ENCODE data around the gene TRIM28. TPM values are rescaled to one million over a fixed set of nuclear protein-coding genes. Genes with fewer than 3 reads are reported as not detected.

Gene TRIM28
- total RNA-seq, 3 donors from 2014 or later, result 180 to 308 (median 202) TPM

DNA sequence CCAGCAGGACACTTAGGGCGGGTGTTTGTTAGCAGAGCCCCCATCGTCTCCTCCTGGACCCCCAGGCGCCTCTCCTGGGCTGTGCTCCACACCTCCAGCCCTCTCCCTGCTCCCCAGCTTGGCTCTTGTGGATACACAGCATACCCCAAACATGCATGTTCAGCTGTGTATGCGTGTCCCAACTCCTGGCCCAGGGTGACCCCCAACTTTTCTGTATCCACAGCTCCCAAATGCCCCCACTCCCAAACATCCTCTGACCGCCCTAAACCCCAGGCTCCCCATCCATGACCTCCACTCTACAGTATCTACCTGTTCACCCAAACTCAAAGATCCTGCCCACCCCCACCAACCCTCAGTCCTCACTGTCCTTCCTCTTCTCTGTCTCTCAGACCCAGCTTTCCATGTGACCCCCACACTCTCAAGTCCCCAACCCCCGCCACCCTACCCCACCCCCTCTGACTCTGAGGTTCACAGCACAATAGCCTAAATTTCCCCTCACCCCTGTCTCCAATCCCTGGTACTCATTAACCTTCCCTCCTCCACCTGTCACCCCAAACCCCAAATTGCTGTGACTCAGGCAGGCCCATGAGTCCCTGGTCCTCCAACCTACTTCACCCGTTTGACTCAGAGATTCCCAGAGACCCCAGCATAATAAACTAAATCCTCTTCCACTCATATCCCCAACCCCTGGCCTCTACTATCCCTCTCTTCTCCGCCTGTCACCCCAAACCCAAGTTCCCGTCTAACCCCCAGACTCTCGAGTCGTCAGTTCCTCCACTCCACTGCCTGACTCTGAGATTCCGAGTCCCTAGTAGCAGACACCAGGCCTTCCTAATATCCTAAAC lies 13.6 kb downstream of the TRIM28 start:
- peak in 2 of 3 donors; percentile 21 to 51 for DNase-seq
- Histone ChIP-seq H3K36me3 (ENCODE audit: low read depth) (peaks cover 8% of the 10 kb centered on the region), H3K9me3 (no peaks in the 10 kb centered on the region), H3K4me1 (ENCODE audit: low read depth) (peaks cover 36% of the 10 kb centered on the region), H3K4me3 (peak overlapping the region; percentile 57)
- ATAC-seq, result no peak
- intact Hi-C loops (cut with DNase I, micrococcal nuclease), result no loop called here
- TF ChIP-seq, protein P1, sequence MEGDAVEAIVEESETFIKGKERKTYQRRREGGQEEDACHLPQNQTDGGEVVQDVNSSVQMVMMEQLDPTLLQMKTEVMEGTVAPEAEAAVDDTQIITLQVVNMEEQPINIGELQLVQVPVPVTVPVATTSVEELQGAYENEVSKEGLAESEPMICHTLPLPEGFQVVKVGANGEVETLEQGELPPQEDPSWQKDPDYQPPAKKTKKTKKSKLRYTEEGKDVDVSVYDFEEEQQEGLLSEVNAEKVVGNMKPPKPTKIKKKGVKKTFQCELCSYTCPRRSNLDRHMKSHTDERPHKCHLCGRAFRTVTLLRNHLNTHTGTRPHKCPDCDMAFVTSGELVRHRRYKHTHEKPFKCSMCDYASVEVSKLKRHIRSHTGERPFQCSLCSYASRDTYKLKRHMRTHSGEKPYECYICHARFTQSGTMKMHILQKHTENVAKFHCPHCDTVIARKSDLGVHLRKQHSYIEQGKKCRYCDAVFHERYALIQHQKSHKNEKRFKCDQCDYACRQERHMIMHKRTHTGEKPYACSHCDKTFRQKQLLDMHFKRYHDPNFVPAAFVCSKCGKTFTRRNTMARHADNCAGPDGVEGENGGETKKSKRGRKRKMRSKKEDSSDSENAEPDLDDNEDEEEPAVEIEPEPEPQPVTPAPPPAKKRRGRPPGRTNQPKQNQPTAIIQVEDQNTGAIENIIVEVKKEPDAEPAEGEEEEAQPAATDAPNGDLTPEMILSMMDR (IDR thresholded peaks at IDR 0.05), result no peak

DNA sequence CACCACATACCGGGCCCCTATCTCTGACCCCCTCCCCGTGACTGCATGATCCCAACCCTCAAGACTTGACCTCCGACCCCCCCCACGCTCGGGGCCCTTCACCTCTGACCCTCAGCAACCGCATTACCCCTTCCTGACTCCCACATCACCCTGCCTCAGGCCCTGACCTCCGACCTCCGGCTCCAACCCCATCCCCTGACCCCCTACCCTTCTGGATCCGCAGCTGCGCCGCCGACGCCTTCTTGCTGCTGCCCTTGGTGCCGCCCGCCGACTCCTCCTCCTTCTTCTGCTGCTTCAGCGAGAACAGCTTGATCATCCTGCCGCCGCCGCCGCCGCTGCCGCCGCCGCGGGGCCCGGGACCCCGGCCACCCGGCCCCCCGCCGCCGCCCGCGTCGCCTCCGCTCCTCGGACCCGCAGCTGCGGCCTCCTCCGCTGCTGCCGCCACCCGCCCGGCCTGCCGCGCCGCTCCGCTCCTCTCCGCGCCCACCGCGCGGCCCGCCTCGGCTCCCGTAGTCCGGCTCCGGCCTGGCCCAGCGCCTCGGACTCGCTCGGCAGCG lies 14.3 kb downstream of the TRIM28 start, which contains the start of gene UBE2M:
TSS of gene UBE2M (minus strand) at position 546 of the 557 bp plus-strand sequence. CDS start at position 316, 230 bp downstream.
- TF ChIP-seq, protein P1 (IDR thresholded peaks at IDR 0.05), result no peak
- H3K4me1 ChIP-seq (ENCODE audit: low read depth), result peaks cover 43% of the 10 kb centered on the region
- H3K36me3 ChIP-seq (ENCODE audit: low read depth), result peaks cover 8% of the 10 kb centered on the region
- H3K9me3 ChIP-seq, result no peaks in the 10 kb centered on the region
- DNase-seq, result peak; percentile 64 to 88 (median 77)
- intact Hi-C loops (cut with DNase I, micrococcal nuclease), result no loop called here
- peak within 1 kb of the TSS; percentile 57 for H3K4me3 ChIP-seq
- no peak for ATAC-seq

DNA sequence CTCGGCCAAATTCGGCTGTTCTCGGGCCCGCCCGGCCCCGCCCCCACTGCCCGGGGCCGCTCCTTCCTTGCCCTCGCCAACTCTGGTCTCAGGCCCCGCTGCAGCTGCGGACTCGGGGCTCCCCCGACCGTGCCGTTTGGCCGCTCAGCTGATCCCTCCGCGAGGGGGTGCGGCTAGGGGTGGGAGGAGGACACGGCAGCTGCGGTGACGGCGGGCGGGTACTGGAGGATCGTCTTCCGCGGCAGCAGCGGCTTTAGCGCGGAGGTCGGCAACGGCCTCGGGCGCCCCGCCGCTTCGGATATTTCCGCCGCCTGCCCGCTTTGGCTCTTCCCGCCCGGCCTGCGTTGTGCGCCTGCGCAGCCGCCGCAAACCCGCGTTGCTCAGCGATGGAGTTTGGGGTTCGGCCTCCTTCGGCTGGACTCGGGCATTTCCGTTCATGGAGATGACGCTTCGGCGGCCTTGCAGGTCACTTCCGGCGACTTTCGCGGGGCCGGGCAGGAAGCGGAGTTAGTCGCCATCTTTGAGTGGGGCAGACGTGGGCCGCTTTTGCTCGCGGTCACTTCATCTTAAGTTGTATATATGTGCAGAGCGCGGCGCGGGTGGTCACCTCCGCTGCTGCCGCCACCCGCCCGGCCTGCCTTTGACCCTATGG lies 14.9 kb downstream of the TRIM28 start:
- peaks cover 8% of the 10 kb centered on the region for H3K36me3 ChIP-seq (ENCODE audit: low read depth)
- peaks cover 49% of the 10 kb centered on the region for H3K4me1 ChIP-seq (ENCODE audit: low read depth)
- DNase-seq (peak; percentile 99 to 100 (median 99)), ATAC-seq (peak; percentile 80)
- H3K4me3 ChIP-seq, result peak overlapping the region; percentile 57
- no peaks in the 10 kb centered on the region for H3K9me3 ChIP-seq
- TF ChIP-seq, protein P1 (IDR thresholded peaks at IDR 0.05), result no peak
- intact Hi-C loops (cut with DNase I, micrococcal nuclease), result no loop called here

DNA sequence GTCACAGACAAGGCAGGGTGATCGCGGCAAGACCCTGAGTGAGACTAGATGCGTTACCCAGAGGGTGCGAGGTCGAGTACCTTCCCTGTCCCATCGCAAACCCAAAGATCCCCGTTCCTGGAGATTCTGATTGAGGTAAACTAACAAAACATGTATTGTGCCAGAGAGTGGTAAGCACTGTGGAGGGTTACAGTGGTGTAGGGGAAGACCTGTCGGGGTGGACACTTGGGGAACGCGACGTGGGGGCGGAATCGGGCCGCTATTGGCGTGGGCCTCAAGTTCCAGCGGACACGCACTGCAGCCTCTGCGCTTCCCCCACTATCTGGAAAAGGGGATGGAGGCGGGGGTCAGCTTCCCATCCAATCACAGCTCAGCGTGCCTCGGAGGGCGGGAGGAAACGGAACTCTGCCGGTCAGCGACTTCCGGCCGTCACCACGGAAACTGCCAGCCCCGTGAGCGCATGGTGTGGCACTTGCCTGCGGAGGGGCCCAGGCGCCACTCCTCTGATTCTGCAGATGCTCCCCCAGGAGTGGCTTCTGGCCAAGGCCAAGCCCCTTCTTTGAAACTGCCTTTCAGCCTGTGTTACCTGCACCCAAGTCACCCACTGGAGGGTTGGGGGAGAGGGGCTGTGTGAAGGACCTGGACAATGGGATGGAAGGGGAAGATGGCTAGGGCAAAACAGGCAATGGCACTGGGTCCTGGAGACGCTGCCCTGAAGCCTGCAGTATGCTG lies 15.6 kb downstream of the TRIM28 start:
- peak; percentile 62 for ATAC-seq
- peak overlapping the region; percentile 57 for H3K4me3 ChIP-seq
- H3K9me3 ChIP-seq, result no peaks in the 10 kb centered on the region
- peaks cover 8% of the 10 kb centered on the region for H3K36me3 ChIP-seq (ENCODE audit: low read depth)
- peak; percentile 89 to 95 (median 91) for DNase-seq
- TF ChIP-seq, protein P1 (IDR thresholded peaks at IDR 0.05), result no peak
- intact Hi-C loops (cut with DNase I, micrococcal nuclease), result no loop called here
- H3K4me1 ChIP-seq (ENCODE audit: low read depth), result peaks cover 43% of the 10 kb centered on the region
